HG03280 (cell line): Measurements from ENCODE around the gene SORBS1.
A peak's percentile ranks its signal among the peaks of the same experiment; 100 is the strongest.

Experiments used
- ATAC-seq: cut with Tn5 transposase; IDR thresholded peaks from one replicate; pipeline ENCODE4 v1.9.1; 2021; ENCODE audit warnings: mild to moderate bottlenecking, moderate library complexity; ENCODE audit not compliant: unreplicated experiment

The SORBS1 gene

GRCh38 chr10:95467162-95467599 is 94.0 kb downstream of the SORBS1 start:
- ATAC-seq = no peak

- ATAC-seq = no peak
Observed at GRCh38 chr10:95466436-95466835, 94.7 kb downstream of the SORBS1 start.

GRCh38 chr10:95464280-95464679 is 96.9 kb downstream of the SORBS1 start:
- ATAC-seq = no peak

- ATAC-seq = no peak
Observed at GRCh38 chr10:95462740-95463667, 98.2 kb downstream of the SORBS1 start.

GRCh38 chr10:95461611-95462010 is 99.6 kb downstream of the SORBS1 start:
- ATAC-seq = no peak

- ATAC-seq = no peak
Observed at GRCh38 chr10:95459446-95460045, 101.6 kb downstream of the SORBS1 start.

- ATAC-seq = no peak
Observed at GRCh38 chr10:95458871-95459270, 102.3 kb downstream of the SORBS1 start.

- no peak for ATAC-seq
Observed at GRCh38 chr10:95458014-95458413, 103.2 kb downstream of the SORBS1 start.

GRCh38 chr10:95457319-95457886 is 103.8 kb downstream of the SORBS1 start:
- ATAC-seq = no peak

- no peak for ATAC-seq
Observed at GRCh38 chr10:95456516-95456915, 104.7 kb downstream of the SORBS1 start.

- ATAC-seq = no peak
Observed at GRCh38 chr10:95454940-95455339, 106.2 kb downstream of the SORBS1 start.

- ATAC-seq = no peak
Observed at GRCh38 chr10:95454356-95454755, 106.8 kb downstream of the SORBS1 start.

GRCh38 chr10:95451568-95452524 is 109.3 kb downstream of the SORBS1 start:
- ATAC-seq = no peak

- ATAC-seq = no peak
Observed at GRCh38 chr10:95451150-95451549, 110.0 kb downstream of the SORBS1 start.

- no peak for ATAC-seq
Observed at GRCh38 chr10:95450188-95450587, 111.0 kb downstream of the SORBS1 start.

- no peak for ATAC-seq
Observed at GRCh38 chr10:95447685-95448084, 113.5 kb downstream of the SORBS1 start.

- ATAC-seq = peak; percentile 53
Observed at GRCh38 chr10:95445837-95446486, 115.2 kb downstream of the SORBS1 start.

GRCh38 chr10:95445223-95445836 is 115.8 kb downstream of the SORBS1 start:
- ATAC-seq = no peak

- ATAC-seq = no peak
Observed at GRCh38 chr10:95444792-95445191, 116.4 kb downstream of the SORBS1 start.

- no peak for ATAC-seq
Observed at GRCh38 chr10:95443636-95444035, 117.5 kb downstream of the SORBS1 start.
